Brain microvascular endothelial cell (primary cell): ENCODE data around the gene TBC1D2.

Source experiments
- DNase-seq: peaks from one replicate; pipeline ENCODE4 v3.0.0-alpha.2; 2020
- H3K27ac ChIP-seq: fragments of 250-450 bp; sonication (Bioruptor Pico); 2 replicates; pipeline ENCODE4 v1.5.1; 2020; ENCODE audit warnings: mild to moderate bottlenecking, moderate library complexity
- H3K27me3 ChIP-seq: fragments of 250-450 bp; sonication (Bioruptor Pico); replicated peaks from 2 replicates; pipeline ENCODE4 v1.5.1; 2020; ENCODE audit warnings: mild to moderate bottlenecking
- H3K36me3 ChIP-seq: fragments of 250-450 bp; sonication (Bioruptor Pico); replicated peaks from 2 replicates; pipeline ENCODE4 v1.5.1; 2020; ENCODE audit warnings: mild to moderate bottlenecking
- H3K4me3 ChIP-seq: 2 replicates; pipeline ENCODE4 v1.5.1; 2011; ENCODE audit warnings: low read depth, mild to moderate bottlenecking, control low read depth, low read length, moderate library complexity
- in situ Hi-C: cut with HindIII; loops from 2 replicates; pipeline ENCODE4 v1.10.0; 2017; ENCODE audit warnings: low sequenced_read_pairs, low pct_ligation_motif_present
- TF ChIP-seq, protein P1 (sequence below): IDR thresholded peaks from 2 replicates; pipeline ENCODE4 v1.5.1; 2011; ENCODE audit warnings: low read depth, mild to moderate bottlenecking, moderate library complexity, low read length, control low read depth, inconsistent platforms; ENCODE audit errors: missing control alignments

The TBC1D2 gene

DNA sequence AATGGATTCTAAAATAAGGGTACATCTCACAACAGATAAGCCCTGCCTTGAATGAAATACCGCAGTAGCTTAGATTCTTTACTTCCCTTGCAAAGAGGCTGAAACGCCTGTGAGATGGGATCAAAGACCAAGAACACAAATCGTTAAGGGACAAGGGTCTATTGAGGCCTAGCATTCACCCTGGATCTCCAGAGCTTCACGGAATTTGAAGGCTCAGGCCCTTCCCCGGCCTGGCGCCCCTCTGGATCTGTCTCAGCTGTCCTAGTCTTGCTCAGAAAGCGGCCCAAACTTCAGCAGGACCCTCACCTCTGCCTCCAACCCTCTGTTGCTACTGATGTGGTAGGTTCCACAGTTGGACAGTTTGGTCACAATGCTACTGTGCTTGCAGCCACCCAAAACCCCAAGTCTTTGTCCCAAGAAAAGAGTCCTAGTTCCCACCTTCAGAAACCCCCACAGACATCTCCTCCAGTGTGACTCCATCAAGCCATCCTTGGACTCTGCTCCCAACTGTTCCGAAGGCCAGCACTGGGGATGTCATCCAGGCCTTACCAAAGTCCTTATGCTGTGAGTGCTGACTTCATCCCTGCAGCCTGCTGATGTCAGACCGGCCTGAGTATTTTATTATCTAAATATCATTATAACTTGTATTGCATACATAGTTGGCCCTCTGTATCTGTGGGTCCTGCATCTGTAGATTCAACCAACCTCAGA lies 72.4 kb downstream of the TBC1D2 start:
- in situ Hi-C loops: no loop called here
- no peak for DNase-seq
- Histone ChIP-seq H3K36me3 (no peaks in the 10 kb centered on the region), H3K27me3 (no peaks in the 10 kb centered on the region), H3K4me3 (no peak overlapping the region), H3K27ac (no peak overlapping the region)
- TF ChIP-seq, protein P1, sequence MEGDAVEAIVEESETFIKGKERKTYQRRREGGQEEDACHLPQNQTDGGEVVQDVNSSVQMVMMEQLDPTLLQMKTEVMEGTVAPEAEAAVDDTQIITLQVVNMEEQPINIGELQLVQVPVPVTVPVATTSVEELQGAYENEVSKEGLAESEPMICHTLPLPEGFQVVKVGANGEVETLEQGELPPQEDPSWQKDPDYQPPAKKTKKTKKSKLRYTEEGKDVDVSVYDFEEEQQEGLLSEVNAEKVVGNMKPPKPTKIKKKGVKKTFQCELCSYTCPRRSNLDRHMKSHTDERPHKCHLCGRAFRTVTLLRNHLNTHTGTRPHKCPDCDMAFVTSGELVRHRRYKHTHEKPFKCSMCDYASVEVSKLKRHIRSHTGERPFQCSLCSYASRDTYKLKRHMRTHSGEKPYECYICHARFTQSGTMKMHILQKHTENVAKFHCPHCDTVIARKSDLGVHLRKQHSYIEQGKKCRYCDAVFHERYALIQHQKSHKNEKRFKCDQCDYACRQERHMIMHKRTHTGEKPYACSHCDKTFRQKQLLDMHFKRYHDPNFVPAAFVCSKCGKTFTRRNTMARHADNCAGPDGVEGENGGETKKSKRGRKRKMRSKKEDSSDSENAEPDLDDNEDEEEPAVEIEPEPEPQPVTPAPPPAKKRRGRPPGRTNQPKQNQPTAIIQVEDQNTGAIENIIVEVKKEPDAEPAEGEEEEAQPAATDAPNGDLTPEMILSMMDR: no peak

DNA sequence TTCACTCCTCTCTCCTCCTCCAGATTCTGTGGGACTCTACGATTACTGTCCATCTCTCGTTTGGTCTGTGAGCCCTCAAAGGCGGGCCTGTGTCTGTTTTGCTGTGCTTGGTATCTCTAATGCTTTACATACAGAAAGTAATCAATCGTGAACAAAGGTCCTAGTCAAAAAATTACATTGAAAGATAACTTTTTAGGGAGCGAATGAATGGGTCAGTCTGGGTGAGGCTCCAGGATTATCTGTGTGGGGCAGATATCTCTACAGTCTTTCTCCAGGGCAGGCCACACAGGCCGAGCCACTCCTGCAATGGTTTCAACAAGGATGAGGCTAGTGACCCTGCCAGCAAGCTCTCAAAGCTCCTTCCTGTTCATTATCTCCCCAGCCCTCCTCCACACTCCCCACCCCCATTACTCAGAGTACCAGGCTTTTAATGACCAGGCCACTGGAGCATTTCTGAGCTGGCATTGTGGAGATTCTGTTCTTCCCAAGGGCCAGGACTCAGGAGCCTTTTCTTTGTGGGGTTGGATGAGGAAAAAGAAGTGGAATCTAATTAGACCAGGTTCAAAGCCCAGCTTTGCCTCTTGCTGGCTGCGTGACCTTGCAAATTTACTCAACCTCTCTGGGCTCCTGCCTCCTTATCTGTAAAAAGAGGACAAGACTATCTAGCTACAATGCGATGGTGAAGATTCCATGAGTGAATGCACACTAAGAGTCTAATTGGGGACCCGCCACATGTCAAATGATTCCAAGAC lies 73.2 kb downstream of the TBC1D2 start:
- Histone ChIP-seq H3K27me3 (no peaks in the 10 kb centered on the region), H3K4me3 (no peak overlapping the region), H3K27ac (no peak overlapping the region), H3K36me3 (no peaks in the 10 kb centered on the region)
- in situ Hi-C loops: no loop called here
- TF ChIP-seq, protein P1: no peak
- no peak for DNase-seq

DNA sequence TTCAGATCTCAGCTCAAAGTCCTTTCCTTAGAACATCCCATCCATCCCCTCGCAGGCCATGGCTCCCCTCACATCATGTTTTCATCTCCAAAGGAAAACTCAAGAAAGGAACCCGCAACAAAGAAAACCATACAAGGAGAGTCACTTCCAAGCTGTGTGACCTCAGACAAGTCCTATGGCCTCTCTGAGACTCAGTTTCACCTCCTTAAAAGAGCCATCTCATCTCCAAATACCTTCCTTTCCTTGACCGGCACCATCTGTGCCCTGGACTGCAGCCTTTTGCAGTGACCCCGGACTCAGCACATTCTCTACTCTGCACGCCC lies 73.7 kb downstream of the TBC1D2 start:
- Histone ChIP-seq H3K36me3 (no peaks in the 10 kb centered on the region), H3K27ac (no peak overlapping the region), H3K4me3 (no peak overlapping the region), H3K27me3 (no peaks in the 10 kb centered on the region)
- TF ChIP-seq, protein P1: no peak
- DNase-seq: no peak
- in situ Hi-C loops: no loop called here

DNA sequence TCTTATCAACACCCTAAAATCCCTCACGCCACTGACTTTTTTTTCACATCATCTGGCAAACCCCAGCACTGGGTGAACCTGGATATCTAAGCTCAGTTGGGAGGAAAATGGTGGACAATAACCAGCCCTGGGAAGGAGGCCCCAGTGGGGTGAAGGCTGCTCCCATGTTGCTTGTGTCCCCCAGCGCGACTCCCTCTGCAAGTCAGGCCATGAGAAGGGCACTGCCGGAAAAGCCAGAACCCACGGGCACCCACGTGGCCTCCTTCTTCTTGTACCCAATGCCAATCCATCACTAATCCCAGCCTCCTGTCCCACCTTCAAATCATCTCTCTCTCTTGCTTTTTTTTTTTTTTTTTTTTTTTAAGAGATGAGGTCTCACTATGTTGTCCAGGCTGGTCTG lies 74.5 kb downstream of the TBC1D2 start:
- Histone ChIP-seq H3K4me3 (no peak overlapping the region), H3K36me3 (no peaks in the 10 kb centered on the region), H3K27ac (no peak overlapping the region), H3K27me3 (no peaks in the 10 kb centered on the region)
- no peak for DNase-seq
- TF ChIP-seq, protein P1: no peak
- in situ Hi-C loops: no loop called here

DNA sequence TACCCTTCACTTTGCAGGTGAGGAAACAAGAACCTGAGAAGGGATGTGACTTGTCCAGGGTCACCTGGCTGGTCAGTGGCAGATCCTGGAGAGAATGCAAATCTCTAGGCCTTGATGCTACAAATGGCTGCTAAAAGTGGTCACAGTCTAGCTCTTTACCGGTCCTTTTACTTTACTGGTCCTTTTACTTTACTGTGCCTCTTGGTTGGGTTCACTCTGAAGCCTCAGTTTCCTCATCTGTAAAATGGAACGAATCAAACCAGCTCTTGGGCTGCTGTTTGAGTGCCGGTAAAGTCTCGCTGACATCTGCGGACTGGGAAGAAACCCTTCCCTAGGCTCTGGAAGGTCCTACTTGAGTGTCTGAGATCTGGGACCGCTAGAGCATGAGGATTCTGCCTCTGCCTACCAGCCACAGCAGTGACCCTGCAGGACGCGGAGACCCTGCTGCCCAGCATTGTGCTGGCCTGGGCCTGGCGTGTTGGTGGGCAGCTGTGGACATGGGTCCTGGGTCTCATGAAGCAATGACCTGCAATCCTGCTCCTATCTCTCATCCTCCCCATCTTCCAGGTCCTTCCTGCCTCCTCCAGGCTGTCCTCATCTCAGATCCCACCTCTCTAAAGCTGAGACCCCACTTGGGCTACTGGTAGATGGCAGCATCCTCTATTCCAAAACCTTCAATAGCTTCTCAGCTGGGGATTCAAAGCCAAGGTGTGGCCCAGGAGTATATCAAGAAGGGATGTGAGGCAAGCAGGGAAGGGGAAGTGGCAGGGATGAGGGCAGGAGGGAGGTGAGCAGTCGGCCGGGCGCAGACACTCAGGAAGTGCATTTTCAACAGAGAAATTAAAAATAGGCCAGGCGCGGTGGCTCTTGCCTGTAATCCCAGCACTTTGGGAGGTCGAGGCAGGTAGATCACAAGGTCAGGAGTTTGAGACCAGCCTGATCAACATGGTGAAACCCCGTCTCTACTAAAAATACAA lies 76.3 kb downstream of the TBC1D2 start:
- no peak for DNase-seq
- TF ChIP-seq, protein P1: no peak
- Histone ChIP-seq H3K27me3 (no peaks in the 10 kb centered on the region), H3K4me3 (no peak overlapping the region), H3K27ac (no peak overlapping the region), H3K36me3 (no peaks in the 10 kb centered on the region)
- in situ Hi-C loops: no loop called here
